HL-60 (cell line): Measurements from ENCODE around the gene PSMC3IP.
"Not testable (repeated sequence)": the region's sequence is repeated elsewhere in the genome, so short reads cannot be mapped to it uniquely, and the experiment has no call there.

Experiments used
- DNase-seq, 2 experiments: peaks; one replicate each; pipeline ENCODE4 v3.0.0-alpha.2; 2010 to 2020; ENCODE audit warnings: low read depth in 1 of 2, low spot score in 1 of 2
- H3K27ac ChIP-seq: fragments of 250-450 bp; sonication (Bioruptor Pico); replicated peaks from 2 replicates; pipeline ENCODE4 v1.5.1; 2020; ENCODE audit warnings: mild to moderate bottlenecking, moderate library complexity
- H3K27me3 ChIP-seq: fragments of 250-450 bp; sonication (Bioruptor Pico); 2 replicates; pipeline ENCODE4 v1.5.1; 2021; ENCODE audit warnings: mild to moderate bottlenecking, moderate library complexity; ENCODE audit not compliant: insufficient read depth, poor library complexity, severe bottlenecking
- H3K4me3 ChIP-seq: replicated peaks from 2 replicates; pipeline ENCODE4 v1.5.1; 2011; ENCODE audit warnings: mild to moderate bottlenecking, control low read depth, low read length; ENCODE audit not compliant: insufficient read depth
- CTCF ChIP-seq: IDR thresholded peaks from one replicate; pipeline ENCODE4 v1.5.1; 2011; ENCODE audit warnings: low read length, control low read depth, inconsistent platforms; ENCODE audit not compliant: insufficient read depth
- GABPA ChIP-seq: IDR thresholded peaks from 2 replicates; pipeline ENCODE4 v1.6.1; 2012; ENCODE audit warnings: low read depth
- POLR2AphosphoS5 ChIP-seq: IDR thresholded peaks from 2 replicates; pipeline ENCODE4 v1.6.1; 2012; ENCODE audit warnings: low read depth
- REST ChIP-seq: IDR thresholded peaks from 2 replicates; pipeline ENCODE4 v1.6.1; 2012; ENCODE audit warnings: low read depth; ENCODE audit not compliant: insufficient replicate concordance
- SPI1 ChIP-seq: IDR thresholded peaks from 2 replicates; pipeline ENCODE4 v1.6.1; 2012; ENCODE audit warnings: low read depth, mild to moderate bottlenecking, borderline replicate concordance

Gene PSMC3IP

GRCh38 chr17:42548070-42548837, 29.3 kb downstream of the PSMC3IP start:
- H3K27me3 ChIP-seq, result no peaks in the 10 kb centered on the region
- no peak for DNase-seq
- no peak overlapping the region for H3K27ac ChIP-seq
- TF ChIP-seq GABPA (no peak), POLR2AphosphoS5 (0 out of 2 replicates have a peak, but pooled peaks have one; percentile 14)
- peak overlapping the region; percentile 15; the same call in 1 of the 2 replicates for H3K4me3 ChIP-seq

- H3K4me3 ChIP-seq, result no peak overlapping the region
- H3K27ac ChIP-seq, result no peak overlapping the region
- no peak for TF ChIP-seq POLR2AphosphoS5
- no peak for TF ChIP-seq CTCF
- TF ChIP-seq REST, result no peak
- H3K27me3 ChIP-seq, result no peaks in the 10 kb centered on the region
- DNase-seq, result no peak
Measured at GRCh38 chr17:42547698-42548069, 29.8 kb downstream of the PSMC3IP start.

GRCh38 chr17:42547001-42547461, 30.5 kb downstream of the PSMC3IP start:
- H3K27me3 ChIP-seq, result no peaks in the 10 kb centered on the region
- DNase-seq, result no peak
- no peak for TF ChIP-seq CTCF
- TF ChIP-seq SPI1, result no peak
- no peak for TF ChIP-seq REST
- no peak for TF ChIP-seq GABPA
- TF ChIP-seq POLR2AphosphoS5, result no peak
- H3K27ac ChIP-seq, result no peak overlapping the region
- no peak overlapping the region for H3K4me3 ChIP-seq

- DNase-seq, H3K4me3 ChIP-seq, H3K27ac ChIP-seq, H3K27me3 ChIP-seq: not testable (repeated sequence)
Measured at GRCh38 chr17:42545755-42546505, 31.6 kb downstream of the PSMC3IP start.
